Osteocyte (in vitro differentiated cells): ENCODE data around the gene BRF1. TPM values are rescaled to one million over a fixed set of nuclear protein-coding genes. Genes with fewer than 3 reads are reported as not detected.

Source experiments
- DNase-seq: peaks from one replicate; pipeline ENCODE4 v3.0.0; 2021; ENCODE audit warnings: mixed read lengths; ENCODE audit not compliant: unreplicated experiment; ENCODE audit errors: extremely low spot score
- H3K27ac Mint-ChIP-seq: one replicate; pipeline ENCODE4 v1.8.0; 2021; ENCODE audit warnings: mild to moderate bottlenecking, mixed read lengths; ENCODE audit not compliant: unreplicated experiment
- H3K27me3 Mint-ChIP-seq: one replicate; pipeline ENCODE4 v1.8.0; 2021; ENCODE audit warnings: mixed read lengths; ENCODE audit not compliant: unreplicated experiment
- H3K36me3 Mint-ChIP-seq: one replicate; pipeline ENCODE4 v1.8.0; 2021; ENCODE audit warnings: mixed read lengths; ENCODE audit not compliant: unreplicated experiment
- H3K4me1 Mint-ChIP-seq: one replicate; pipeline ENCODE4 v1.8.0; 2021; ENCODE audit warnings: mixed read lengths; ENCODE audit not compliant: unreplicated experiment
- H3K4me3 Mint-ChIP-seq: one replicate; pipeline ENCODE4 v1.8.0; 2021; ENCODE audit warnings: mild to moderate bottlenecking, moderate library complexity, mixed read lengths; ENCODE audit not compliant: unreplicated experiment
- H3K9me3 Mint-ChIP-seq: one replicate; pipeline ENCODE4 v1.8.0; 2021; ENCODE audit warnings: mixed read lengths; ENCODE audit not compliant: unreplicated experiment
- CTCF ChIP-seq: fragments of 200-600 bp; sonication (generic); IDR thresholded peaks from 2 replicates; pipeline ENCODE4 v1.5.0; 2021; ENCODE audit warnings: antibody characterized with exemption, mild to moderate bottlenecking, moderate library complexity
- total RNA-seq: library from RNA; stranded (reverse); gene quantifications from 2 replicates; pipeline ENCODE4 v1.2.1, GENCODE V29; 2021

The BRF1 gene
- total RNA-seq, 1 donor from 2014 or later, result 43.5 TPM

- H3K4me3 Mint-ChIP-seq, result no peak overlapping the region
- H3K9me3 Mint-ChIP-seq, result no peaks in the 10 kb centered on the region
- TF ChIP-seq CTCF, result no peak
- H3K27ac Mint-ChIP-seq, result no peak overlapping the region
- H3K27me3 Mint-ChIP-seq, result peaks cover 4% of the 10 kb centered on the region
- DNase-seq, result no peak
- no peaks in the 10 kb centered on the region for H3K36me3 Mint-ChIP-seq
- H3K4me1 Mint-ChIP-seq, result peaks cover 20% of the 10 kb centered on the region
Observed at GRCh38 chr14:105193916-105194782, 106.7 kb downstream of the BRF1 start.

DNA sequence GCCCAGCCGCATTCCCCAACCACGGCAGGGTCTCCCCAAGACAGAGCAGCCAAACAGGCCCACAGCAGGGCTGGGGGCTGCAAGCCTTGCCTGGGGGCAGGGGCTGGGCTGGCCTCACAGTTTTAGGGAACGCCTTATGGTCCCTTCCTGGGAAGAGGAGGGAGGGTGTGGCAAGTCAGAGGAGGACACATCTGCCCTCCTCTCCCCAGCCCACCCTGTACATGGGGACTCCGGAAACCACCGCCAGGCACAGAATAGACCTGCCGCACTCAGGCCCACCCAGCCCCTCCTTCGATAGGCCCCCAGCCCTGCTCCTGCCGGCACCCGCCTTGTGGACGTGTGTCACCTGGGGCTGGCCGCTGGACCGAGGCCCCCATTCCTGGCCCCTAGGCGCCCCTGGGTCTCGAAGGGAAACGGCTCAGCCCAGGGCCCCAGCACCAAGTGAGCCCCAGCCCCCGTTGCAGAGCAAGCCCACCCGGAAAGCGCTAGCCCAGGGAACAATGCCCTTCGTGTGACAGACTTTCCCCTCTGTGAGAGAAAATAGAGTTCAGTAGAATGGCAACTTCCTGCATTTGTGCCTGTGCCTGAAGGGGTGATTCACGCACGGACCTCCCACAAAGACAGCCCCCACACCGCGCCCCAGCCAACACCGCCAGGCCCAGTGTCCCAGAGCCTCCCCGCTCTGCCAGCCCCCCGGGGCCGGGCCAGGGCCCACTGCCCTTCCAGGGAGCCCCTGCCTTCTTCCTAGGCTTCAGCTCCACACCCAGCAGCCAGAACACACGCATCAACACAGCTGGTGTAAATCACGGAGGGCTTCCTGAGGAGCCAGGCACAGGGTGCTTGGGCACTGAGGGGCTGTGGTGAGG is 107.7 kb downstream of the BRF1 start:
- Mint-ChIP-seq H3K27ac (no peak overlapping the region), H3K36me3 (no peaks in the 10 kb centered on the region), H3K4me3 (no peak overlapping the region), H3K9me3 (no peaks in the 10 kb centered on the region), H3K4me1 (peaks cover 14% of the 10 kb centered on the region), H3K27me3 (peaks cover 4% of the 10 kb centered on the region)
- no peak for TF ChIP-seq CTCF
- no peak for DNase-seq

GRCh38 chr14:105187935-105188524 is 112.8 kb downstream of the BRF1 start:
- Mint-ChIP-seq H3K9me3 (no peaks in the 10 kb centered on the region), H3K4me1 (no peaks in the 10 kb centered on the region), H3K27me3 (peaks cover 4% of the 10 kb centered on the region), H3K36me3 (no peaks in the 10 kb centered on the region), H3K27ac (no peak overlapping the region), H3K4me3 (no peak overlapping the region)
- DNase-seq, result no peak
- TF ChIP-seq CTCF, result no peak

GRCh38 chr14:105187116-105187515 is 113.7 kb downstream of the BRF1 start:
- Mint-ChIP-seq H3K27me3 (peaks cover 6% of the 10 kb centered on the region), H3K9me3 (no peaks in the 10 kb centered on the region), H3K36me3 (no peaks in the 10 kb centered on the region), H3K4me3 (no peak overlapping the region), H3K4me1 (peaks cover 3% of the 10 kb centered on the region), H3K27ac (no peak overlapping the region)
- no peak for TF ChIP-seq CTCF
- no peak for DNase-seq
